Osteocyte (in vitro differentiated cells): Measurements from ENCODE around the gene HSH2D. TPM values are rescaled to one million over a fixed set of nuclear protein-coding genes. Genes with fewer than 3 reads are reported as not detected.

Experiments used
- DNase-seq: peaks from one replicate; pipeline ENCODE4 v3.0.0; 2021; ENCODE audit warnings: mixed read lengths; ENCODE audit not compliant: unreplicated experiment; ENCODE audit errors: extremely low spot score
- H3K27ac Mint-ChIP-seq: one replicate; pipeline ENCODE4 v1.8.0; 2021; ENCODE audit warnings: mild to moderate bottlenecking, mixed read lengths; ENCODE audit not compliant: unreplicated experiment
- H3K27me3 Mint-ChIP-seq: one replicate; pipeline ENCODE4 v1.8.0; 2021; ENCODE audit warnings: mixed read lengths; ENCODE audit not compliant: unreplicated experiment
- H3K36me3 Mint-ChIP-seq: one replicate; pipeline ENCODE4 v1.8.0; 2021; ENCODE audit warnings: mixed read lengths; ENCODE audit not compliant: unreplicated experiment
- H3K4me1 Mint-ChIP-seq: one replicate; pipeline ENCODE4 v1.8.0; 2021; ENCODE audit warnings: mixed read lengths; ENCODE audit not compliant: unreplicated experiment
- H3K4me3 Mint-ChIP-seq: one replicate; pipeline ENCODE4 v1.8.0; 2021; ENCODE audit warnings: mild to moderate bottlenecking, moderate library complexity, mixed read lengths; ENCODE audit not compliant: unreplicated experiment
- H3K9me3 Mint-ChIP-seq: one replicate; pipeline ENCODE4 v1.8.0; 2021; ENCODE audit warnings: mixed read lengths; ENCODE audit not compliant: unreplicated experiment
- total RNA-seq: library from RNA; stranded (reverse); gene quantifications from 2 replicates; pipeline ENCODE4 v1.2.1, GENCODE V29; 2021
- TF ChIP-seq, protein P1 (sequence below): fragments of 200-600 bp; sonication (generic); IDR thresholded peaks from 2 replicates; pipeline ENCODE4 v1.5.0; 2021; ENCODE audit warnings: antibody characterized with exemption, mild to moderate bottlenecking, moderate library complexity

The HSH2D gene
- total RNA-seq, 1 donor from 2014 or later = not detected

DNA sequence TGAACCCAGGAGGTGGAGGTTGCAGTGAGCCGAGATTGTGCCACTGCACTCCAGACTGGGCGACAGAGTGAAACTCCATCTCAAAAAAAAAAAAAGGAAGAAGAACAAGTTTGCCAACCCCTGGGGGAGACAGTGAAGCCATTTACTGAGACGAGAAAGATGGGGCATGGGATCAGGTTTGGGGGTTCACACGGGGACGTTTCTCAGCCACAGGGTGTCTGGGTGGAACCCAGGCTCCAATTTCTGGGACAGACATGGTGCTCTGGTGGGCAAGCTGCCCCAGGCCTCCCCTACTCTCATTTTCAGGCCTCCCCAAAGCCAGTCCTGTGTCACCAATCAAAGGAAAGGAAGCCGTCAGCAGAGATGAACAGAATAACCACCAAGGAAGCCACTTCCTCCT is 13.4 kb downstream of the HSH2D start:
- no peaks in the 10 kb centered on the region for H3K36me3 Mint-ChIP-seq
- DNase-seq = no peak
- TF ChIP-seq, protein P1, sequence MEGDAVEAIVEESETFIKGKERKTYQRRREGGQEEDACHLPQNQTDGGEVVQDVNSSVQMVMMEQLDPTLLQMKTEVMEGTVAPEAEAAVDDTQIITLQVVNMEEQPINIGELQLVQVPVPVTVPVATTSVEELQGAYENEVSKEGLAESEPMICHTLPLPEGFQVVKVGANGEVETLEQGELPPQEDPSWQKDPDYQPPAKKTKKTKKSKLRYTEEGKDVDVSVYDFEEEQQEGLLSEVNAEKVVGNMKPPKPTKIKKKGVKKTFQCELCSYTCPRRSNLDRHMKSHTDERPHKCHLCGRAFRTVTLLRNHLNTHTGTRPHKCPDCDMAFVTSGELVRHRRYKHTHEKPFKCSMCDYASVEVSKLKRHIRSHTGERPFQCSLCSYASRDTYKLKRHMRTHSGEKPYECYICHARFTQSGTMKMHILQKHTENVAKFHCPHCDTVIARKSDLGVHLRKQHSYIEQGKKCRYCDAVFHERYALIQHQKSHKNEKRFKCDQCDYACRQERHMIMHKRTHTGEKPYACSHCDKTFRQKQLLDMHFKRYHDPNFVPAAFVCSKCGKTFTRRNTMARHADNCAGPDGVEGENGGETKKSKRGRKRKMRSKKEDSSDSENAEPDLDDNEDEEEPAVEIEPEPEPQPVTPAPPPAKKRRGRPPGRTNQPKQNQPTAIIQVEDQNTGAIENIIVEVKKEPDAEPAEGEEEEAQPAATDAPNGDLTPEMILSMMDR = no peak
- peaks cover 12% of the 10 kb centered on the region for H3K4me1 Mint-ChIP-seq
- H3K27ac Mint-ChIP-seq = no peak overlapping the region
- peaks cover 11% of the 10 kb centered on the region for H3K27me3 Mint-ChIP-seq
- H3K9me3 Mint-ChIP-seq = no peaks in the 10 kb centered on the region
- no peak overlapping the region for H3K4me3 Mint-ChIP-seq

DNA sequence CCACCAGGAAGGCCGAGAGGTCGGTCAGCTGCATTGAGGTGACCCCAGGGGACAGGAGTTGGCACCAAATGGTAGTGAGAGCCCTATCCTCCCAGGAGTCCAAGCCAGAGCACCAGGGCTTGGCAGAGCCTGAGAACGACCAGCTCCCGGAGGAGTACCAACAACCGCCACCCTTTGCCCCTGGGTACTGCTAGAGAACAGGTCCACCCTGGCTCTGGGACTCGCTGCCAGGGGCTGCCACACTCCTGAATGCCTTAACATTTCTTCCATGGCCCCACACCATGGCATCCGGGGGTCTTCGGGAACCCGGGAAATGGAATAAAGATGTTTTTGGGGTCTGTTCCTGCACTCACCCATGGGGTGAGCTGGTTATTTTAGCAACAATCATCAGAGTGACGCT is 14.1 kb downstream of the HSH2D start:
- TF ChIP-seq, protein P1 = no peak
- Mint-ChIP-seq H3K4me1 (peaks cover 15% of the 10 kb centered on the region), H3K9me3 (no peaks in the 10 kb centered on the region), H3K4me3 (no peak overlapping the region), H3K27me3 (peaks cover 11% of the 10 kb centered on the region), H3K36me3 (no peaks in the 10 kb centered on the region), H3K27ac (no peak overlapping the region)
- no peak for DNase-seq

DNA sequence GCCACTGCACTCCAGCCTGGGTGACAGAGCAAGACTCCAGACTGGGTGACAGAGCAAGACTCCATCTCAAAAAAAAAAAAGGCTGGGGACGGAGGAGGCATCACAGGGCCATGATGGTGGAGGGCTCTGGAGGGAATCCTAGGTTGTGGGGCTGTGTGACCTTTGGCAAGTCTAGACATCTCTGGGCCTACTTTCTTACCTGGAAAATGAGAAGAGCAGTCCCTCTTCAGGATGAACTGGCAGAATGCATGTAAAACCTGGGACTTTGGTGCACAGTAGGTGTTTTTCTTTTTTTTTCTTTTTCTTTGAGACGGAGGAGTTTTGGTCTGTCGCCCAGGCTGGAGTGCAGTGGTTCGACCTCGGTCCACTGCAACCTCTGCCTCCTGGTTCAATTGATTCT is 16.2 kb downstream of the HSH2D start:
- DNase-seq = no peak
- Mint-ChIP-seq H3K9me3 (no peaks in the 10 kb centered on the region), H3K27ac (no peak overlapping the region), H3K27me3 (peaks cover 8% of the 10 kb centered on the region), H3K36me3 (no peaks in the 10 kb centered on the region), H3K4me1 (peaks cover 15% of the 10 kb centered on the region), H3K4me3 (no peak overlapping the region)
- TF ChIP-seq, protein P1 = no peak

DNA sequence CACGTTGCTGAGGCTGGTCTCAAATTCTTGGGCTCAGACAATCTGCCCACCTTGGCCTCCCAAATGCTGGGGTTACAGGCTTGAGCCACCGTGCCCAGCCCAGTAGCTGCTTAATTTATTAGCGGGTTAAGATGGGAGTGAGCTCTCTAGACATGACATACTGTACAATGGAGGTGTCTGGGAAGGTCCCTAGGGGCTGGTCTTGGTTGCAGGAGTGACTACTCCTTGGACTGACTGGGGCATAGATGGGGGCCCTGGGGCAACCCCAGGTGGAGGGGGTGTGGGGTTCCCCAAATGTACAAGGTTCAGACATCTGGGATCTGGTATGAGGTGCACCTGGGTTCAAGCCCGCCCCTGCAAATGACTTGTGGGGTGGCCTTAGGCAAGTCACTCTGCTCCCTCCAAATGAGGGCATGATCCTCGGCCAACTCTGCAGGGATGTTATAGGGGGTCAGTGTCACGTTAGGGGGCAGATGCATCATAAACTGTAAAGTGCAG is 17.0 kb downstream of the HSH2D start:
- Mint-ChIP-seq H3K4me1 (peaks cover 15% of the 10 kb centered on the region), H3K27me3 (no peaks in the 10 kb centered on the region), H3K36me3 (no peaks in the 10 kb centered on the region), H3K27ac (no peak overlapping the region), H3K4me3 (no peak overlapping the region), H3K9me3 (no peaks in the 10 kb centered on the region)
- TF ChIP-seq, protein P1 = no peak
- no peak for DNase-seq

DNA sequence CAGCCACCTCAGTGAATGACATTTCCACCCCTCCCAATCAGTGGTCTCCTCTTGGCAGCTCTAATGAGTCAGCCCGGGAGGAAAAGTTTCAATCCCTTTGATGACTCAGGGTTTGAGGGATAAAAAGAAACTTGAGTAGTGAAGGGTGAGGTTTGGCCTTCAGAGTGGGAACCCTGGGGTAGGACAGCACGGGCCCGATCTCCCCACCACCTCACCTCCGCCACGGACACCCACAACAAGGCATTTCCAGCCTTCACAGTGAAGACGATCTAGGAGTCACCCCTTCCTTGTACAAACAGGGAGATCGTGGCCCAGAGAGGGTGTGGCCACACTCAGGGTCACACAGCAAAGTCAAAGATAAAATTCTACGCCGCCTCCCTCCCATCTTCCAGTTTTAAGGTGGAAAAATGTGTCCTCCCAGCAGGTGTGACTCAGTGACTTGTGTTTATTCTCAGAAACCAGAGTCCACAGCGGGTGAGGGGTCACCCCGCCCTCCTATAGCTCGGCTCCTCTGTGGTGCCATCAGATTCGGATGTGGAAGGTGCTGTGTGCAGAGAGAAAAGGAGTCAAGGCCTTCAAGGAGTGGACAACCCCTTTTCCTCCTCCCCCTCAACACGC is 17.6 kb downstream of the HSH2D start:
- Mint-ChIP-seq H3K27ac (no peak overlapping the region), H3K9me3 (no peaks in the 10 kb centered on the region), H3K36me3 (no peaks in the 10 kb centered on the region), H3K27me3 (no peaks in the 10 kb centered on the region), H3K4me3 (no peak overlapping the region), H3K4me1 (peaks cover 15% of the 10 kb centered on the region)
- TF ChIP-seq, protein P1 = no peak
- DNase-seq = no peak
